Tibial nerve (tissue), 4 donors: ENCODE measurements around the gene TUBA3E.
"Not testable (repeated sequence)": the region's sequence is repeated elsewhere in the genome, so short reads cannot be mapped to it uniquely, and the experiment has no call there.

Source experiments
- CTCF ChIP-seq, 5 experiments: fragments of 200-600 bp in 3 of 5; fragments of 450-650 bp in 2 of 5; sonication (generic) in 3 of 5; IDR thresholded peaks; one replicate each; pipeline ENCODE4 v1.5.1; 2016 to 2019; ENCODE audit warnings: antibody characterized with exemption in 5 of 5, mild to moderate bottlenecking in 3 of 5, moderate library complexity in 2 of 5
- EP300 ChIP-seq, 2 donors: sonication (generic); formaldehyde crosslinking; IDR thresholded peaks; one replicate each; pipeline ENCODE4 v1.6.1; 2017; ENCODE audit warnings: antibody characterized with exemption in 2 of 2, mild to moderate bottlenecking in 1 of 2

- peak in 2 of 5 experiments; percentile 11 to 26 for TF ChIP-seq CTCF (IDR thresholded peaks at IDR 0.05)
- not testable (repeated sequence) for TF ChIP-seq EP300 (IDR thresholded peaks at IDR 0.05)
Observed at GRCh38 chr2:130155956-130156623, 42.1 kb downstream of the TUBA3E start.
